KOPT-K1 (cell line): ENCODE measurements around the gene DAB1.

Experiments used
- H3K27ac ChIP-seq: fragments of 200-600 bp; sonication (generic); 2 replicates; pipeline ENCODE4 v1.5.1; 2016; ENCODE audit warnings: antibody characterized with exemption, mild to moderate bottlenecking, low read depth, low read length; ENCODE audit not compliant: poor library complexity, severe bottlenecking
- H3K36me3 ChIP-seq: fragments of 200-600 bp; sonication (generic); 2 replicates; pipeline ENCODE4 v1.5.1; 2017; ENCODE audit warnings: antibody characterized with exemption, mild to moderate bottlenecking, low read length, moderate library complexity; ENCODE audit not compliant: insufficient read depth
- H3K9me3 ChIP-seq: fragments of 200-600 bp; sonication (generic); 2 replicates; pipeline ENCODE4 v1.5.1; 2017; ENCODE audit warnings: antibody characterized with exemption, low read length, mild to moderate bottlenecking; ENCODE audit not compliant: insufficient read depth, poor library complexity, severe bottlenecking

Gene DAB1

DNA sequence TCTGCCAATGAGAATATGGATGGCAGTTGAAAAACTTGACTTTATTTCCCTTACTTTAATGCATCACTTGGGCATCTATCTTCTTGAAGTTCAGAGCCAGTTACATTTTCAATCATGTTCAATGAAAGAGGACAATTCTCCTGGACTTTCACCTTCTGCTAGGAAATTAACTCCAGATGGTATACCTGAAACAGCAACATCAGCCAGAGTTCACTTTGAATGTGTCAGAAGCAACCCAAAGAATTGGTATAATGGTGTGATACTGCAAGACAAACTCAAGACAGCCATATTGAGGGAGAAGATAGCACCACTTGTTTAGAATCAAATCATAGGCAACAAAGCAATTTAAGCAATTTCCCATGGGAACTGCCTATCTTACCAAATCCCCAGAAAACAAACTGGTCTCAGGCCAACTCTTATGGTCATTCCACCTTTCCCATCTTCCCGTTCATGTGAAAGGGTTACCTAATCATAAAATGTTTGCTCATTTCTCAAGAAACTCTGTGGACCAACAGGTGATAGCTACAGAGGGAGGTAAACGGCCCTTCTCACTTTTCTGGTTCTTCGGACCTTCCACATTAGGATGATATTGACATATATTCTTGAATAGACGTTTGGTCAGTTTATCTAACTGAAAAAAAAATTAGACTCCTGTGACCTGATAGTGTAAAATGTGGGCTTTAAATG is 428.3 kb downstream of the DAB1 start:
- Histone ChIP-seq H3K9me3 (no peaks in the 10 kb centered on the region), H3K36me3 (no peaks in the 10 kb centered on the region), H3K27ac (no peak overlapping the region)

DNA sequence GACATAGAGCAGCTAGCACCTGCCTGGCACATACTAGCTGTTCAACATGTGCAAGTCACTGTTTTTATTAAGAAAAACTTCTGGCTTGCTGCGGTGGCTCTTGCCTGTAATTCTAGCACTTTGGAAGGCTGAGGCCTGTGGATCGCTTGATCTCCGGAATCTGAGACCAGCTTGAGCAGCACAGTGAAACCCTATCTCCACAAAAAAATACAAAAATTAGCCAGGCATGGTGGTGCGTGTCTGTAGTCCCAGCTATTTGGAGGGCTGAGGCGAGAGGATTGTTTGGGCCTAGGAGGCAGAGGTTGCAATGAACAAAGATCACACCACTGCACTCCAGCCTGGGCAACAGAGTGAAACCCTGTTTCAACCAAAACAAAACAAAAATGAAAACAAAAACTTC is 430.4 kb downstream of the DAB1 start:
- H3K9me3 ChIP-seq: no peaks in the 10 kb centered on the region
- no peaks in the 10 kb centered on the region for H3K36me3 ChIP-seq
- no peak overlapping the region for H3K27ac ChIP-seq

DNA sequence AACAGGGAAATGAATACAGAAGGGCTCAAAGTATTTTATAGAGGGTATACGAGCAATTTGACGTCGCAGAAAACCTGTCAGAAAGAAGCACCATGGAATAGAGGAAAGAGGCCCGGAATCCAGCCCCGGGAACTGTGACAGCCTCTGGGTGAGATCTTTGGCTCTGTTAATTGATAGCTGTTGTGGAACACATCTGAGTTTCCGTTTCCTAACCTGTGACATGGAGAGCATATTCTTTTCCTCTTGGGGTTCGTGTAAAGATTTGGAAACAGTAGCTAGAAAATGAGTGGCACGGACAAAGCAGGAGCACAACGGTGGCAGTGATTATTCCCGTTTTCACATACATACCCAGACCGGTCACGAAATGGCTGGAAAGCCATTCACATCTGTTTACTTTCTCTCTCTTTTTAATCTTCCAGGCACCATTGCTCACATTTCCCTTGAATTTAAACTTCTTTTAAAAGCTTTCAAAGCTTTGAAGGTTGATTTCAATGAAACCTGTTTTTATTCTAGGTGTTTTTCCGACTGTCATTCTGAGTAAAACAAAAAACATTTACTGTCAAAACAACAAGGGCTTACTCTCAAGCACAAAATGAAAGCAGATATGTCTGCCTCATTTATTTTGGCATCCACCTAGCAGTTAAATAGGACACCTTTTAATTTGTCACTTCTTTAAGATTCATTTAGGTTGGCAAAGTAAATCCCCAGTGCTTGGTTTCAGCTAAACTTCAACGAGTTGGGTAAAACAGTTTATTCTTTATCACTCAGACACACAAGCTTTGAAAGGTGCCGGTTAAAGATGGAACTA is 431.3 kb downstream of the DAB1 start:
- Histone ChIP-seq H3K27ac (no peak overlapping the region), H3K9me3 (no peaks in the 10 kb centered on the region), H3K36me3 (no peaks in the 10 kb centered on the region)

DNA sequence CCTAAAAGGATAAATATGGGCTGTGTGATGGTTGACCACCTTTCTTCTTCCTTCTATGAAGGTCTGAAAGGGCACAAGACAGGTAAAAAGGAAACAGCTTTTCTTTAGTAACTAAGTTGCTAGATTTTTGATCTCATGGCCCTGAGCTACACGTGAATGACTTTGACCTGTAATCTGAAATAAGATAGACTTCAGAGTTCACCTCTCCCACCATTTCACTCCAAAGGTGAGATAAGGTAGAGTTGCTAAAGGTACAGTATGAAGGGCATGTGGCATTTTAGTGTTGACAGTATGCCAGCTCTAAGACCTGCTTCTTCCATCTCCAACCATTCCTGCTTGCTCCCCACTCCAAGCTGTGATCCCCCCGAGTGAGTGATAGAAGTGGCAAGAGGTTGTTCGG is 432.3 kb downstream of the DAB1 start:
- no peaks in the 10 kb centered on the region for H3K36me3 ChIP-seq
- no peaks in the 10 kb centered on the region for H3K9me3 ChIP-seq
- H3K27ac ChIP-seq: no peak overlapping the region

DNA sequence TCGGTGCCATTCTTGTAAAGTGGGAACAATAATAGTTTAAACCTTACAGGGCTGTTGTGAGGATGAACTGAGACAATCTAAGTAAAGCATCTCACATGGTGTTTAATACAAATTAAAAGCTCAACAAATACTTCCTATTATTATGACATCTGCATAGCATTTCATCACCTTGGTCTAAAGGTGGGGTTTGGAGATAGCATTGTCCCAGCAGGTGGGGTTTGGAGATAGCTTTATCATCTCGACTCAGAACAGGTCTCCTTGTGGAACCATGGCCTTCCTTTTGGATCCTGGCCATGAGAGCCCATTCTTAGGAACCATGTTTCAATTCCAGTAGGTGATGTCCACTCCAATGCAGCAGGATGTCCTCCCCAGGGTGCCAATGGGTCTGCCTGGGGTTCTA is 437.5 kb downstream of the DAB1 start:
- Histone ChIP-seq H3K36me3 (no peaks in the 10 kb centered on the region), H3K9me3 (no peaks in the 10 kb centered on the region), H3K27ac (no peak overlapping the region)

DNA sequence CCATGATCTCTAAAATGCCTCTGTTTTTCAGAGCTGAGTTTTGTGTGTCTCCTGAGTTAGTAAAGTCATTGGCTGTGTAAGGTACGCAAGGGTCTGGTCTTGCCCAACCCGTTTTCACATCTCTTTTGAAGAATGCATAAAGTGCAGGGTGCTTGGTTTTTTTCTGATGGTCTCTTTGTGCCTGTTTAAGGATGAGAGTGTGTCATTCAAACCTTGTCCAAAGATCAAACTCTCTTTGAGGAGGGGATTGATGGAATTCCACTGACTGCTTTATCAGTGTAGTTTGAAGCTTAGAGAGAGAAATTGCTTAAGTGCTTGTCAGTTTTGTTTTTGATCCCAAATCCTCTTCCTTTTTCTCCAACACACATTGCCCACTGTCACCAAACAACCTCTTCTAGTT is 438.0 kb downstream of the DAB1 start:
- no peaks in the 10 kb centered on the region for H3K36me3 ChIP-seq
- no peaks in the 10 kb centered on the region for H3K9me3 ChIP-seq
- no peak overlapping the region for H3K27ac ChIP-seq

DNA sequence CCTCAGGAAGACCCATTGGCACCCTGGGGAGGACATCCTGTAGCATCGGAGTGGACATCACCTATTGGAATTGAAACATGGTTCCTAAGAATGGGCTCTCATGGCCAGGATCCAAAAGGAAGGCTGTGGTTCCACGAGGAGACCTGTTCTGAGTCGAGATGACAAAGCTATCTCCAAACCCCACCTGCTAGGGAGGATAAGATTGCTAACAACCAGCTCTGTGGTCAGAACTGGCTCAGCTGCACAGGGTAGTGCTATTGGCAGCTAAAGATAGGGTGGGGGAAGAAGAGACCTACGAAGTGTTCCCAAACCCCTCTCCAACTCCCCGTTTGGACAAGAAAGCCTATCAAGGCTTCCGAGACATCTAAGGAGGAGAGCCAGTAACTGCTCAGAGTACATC is 440.4 kb downstream of the DAB1 start:
- Histone ChIP-seq H3K36me3 (no peaks in the 10 kb centered on the region), H3K27ac (no peak overlapping the region), H3K9me3 (peaks cover 6% of the 10 kb centered on the region)

DNA sequence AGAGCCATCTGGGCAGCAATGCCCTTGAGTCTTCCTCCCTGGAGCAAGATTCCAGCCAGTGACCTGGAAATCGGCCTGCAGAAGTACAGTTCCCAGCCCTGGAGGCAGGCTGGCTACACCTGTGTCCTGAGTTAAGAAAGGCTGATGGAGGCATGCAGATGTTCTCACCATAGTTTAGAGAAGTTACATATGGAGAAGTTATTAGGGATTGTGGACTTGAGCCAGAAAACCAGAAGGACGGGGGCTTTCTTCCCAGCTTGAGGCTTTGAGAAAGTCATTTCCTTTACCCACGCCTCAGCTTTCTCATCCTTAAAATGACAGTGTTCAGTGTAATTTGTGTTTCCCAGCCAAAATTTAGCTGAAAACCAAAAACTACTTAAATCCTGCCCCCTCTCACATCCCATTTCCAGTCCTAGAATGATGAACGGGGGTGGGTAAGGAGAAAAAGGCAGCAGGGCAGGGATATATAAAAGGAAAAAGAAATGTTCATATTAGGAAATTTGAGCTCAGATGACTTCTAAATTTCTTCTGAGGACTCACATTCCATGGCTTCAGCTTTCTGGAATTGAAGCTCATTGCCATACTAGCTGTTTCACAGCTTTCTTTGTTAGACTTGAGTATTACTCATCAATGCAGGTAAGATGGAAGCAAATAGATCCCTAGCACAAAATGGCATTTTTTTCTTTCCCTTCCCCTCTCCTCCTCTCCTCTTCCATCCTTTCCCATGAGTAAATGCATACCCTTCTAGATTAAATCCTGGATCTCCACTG is 443.7 kb downstream of the DAB1 start:
- H3K9me3 ChIP-seq: peaks cover 6% of the 10 kb centered on the region
- no peak overlapping the region for H3K27ac ChIP-seq
- no peaks in the 10 kb centered on the region for H3K36me3 ChIP-seq

DNA sequence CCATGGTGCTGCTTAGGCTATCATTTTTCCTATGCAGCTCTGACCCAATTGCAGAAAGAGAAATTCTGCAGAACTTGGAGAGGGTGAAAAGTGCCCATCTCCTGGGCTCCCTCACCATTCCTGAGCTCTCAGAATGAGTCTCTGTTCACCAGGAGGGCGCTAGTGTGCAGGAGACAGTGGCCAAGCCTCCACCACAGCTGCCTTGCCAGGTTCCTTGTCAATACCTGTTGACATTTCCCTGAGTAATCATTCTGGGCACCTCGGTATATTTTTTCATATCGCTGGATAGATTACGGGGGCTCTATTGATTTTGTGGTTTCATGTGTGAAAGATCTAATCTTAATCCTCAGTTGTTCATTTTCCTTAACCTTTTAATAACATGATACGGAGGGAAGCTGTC is 445.0 kb downstream of the DAB1 start:
- Histone ChIP-seq H3K27ac (no peak overlapping the region), H3K9me3 (peaks cover 6% of the 10 kb centered on the region), H3K36me3 (no peaks in the 10 kb centered on the region)

DNA sequence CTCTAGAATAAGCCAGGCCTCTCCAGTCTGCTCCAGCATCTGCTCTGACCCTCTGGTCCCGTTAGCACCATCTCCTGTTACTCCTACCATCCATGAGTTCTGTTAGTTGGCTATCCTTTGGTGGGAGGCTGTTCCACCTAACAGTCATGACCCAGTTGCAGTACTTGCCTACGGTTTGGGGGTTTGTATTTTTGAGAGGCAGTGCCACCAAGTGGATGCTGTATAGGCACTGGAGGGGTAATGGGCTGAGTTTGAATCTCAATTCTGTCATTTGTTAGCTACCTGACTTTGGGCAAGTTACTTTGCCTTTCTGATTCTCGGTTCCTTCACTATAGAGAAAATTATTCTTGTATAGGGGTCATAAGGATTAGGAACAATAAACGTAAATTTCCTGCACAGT is 445.9 kb downstream of the DAB1 start:
- no peaks in the 10 kb centered on the region for H3K36me3 ChIP-seq
- peaks cover 6% of the 10 kb centered on the region for H3K9me3 ChIP-seq
- H3K27ac ChIP-seq: no peak overlapping the region

DNA sequence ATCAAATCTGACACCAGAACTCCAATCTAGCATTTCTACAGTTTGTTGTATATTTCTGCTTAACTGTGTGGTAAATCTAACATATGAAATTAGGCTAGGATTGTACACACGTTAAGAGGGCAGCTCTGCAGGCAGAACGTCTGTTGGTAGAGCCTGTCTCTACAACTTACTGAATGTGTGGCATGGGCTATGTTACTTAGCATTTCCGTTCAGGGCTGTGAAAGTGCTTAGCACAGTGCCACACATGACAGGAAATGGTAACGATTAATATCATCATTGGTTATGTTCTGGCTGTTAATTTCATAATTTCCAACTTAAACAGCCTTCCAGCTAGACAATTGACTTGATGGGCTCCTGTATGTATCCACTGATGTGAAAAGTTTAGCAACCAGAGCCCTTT is 448.4 kb downstream of the DAB1 start:
- Histone ChIP-seq H3K27ac (no peak overlapping the region), H3K36me3 (no peaks in the 10 kb centered on the region), H3K9me3 (peaks cover 6% of the 10 kb centered on the region)

DNA sequence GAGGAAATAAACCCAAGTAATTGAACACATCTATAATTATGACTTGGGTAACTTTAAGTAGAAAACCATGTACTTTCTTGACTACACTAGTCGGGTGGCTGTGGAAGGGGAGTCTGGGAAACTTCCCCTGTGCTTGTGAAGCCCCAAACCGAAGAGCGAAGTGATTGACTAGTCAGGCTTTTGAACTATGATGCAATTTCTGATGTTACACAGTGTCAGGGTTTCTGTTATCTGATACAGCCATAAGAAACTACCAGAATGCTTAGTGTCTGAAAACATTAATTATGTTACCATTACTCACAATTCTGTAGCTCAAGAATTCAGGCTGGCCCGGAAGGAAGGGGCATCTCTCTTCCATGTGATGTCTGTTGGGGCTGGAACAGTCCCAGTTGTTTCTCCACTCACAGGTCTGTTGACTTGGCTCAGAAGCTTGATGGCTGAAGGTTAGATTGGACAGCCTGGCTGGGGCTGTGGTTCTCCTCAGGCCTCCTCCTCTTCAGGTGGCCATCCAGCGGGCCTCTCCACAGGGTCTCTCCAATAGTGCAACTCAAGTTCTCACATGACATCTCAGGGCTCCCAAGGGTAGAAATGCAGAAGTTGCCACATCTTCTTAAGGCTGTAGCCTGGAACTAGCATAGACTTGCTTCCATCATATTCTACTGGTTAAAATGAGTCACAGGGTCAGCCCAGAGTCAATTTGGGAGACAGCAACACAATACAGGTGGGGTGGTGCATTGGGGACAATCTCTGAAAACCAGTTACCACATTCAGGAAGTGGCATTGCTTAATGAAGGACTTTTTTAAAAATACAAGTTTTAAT is 449.7 kb downstream of the DAB1 start:
- Histone ChIP-seq H3K36me3 (no peaks in the 10 kb centered on the region), H3K9me3 (peaks cover 6% of the 10 kb centered on the region), H3K27ac (no peak overlapping the region)

DNA sequence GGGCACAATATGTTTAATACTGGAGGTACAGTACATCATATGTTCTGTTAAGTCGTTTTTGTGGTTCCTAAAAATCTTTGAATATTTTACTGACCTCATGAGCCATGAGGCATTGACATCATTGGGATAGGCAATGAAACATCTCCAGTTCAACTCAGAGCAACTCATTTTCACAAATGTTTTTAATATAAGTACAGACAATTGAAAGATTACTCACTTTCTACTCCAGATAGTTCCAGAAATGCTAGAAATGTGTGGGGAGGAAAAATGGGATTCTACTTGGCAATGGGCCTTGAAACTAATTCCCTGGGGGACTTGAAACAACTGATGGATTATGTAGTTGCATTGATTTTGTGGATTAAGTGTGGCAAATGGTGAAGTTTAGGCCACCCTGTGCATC is 450.9 kb downstream of the DAB1 start:
- no peaks in the 10 kb centered on the region for H3K9me3 ChIP-seq
- H3K27ac ChIP-seq: no peak overlapping the region
- H3K36me3 ChIP-seq: no peaks in the 10 kb centered on the region

DNA sequence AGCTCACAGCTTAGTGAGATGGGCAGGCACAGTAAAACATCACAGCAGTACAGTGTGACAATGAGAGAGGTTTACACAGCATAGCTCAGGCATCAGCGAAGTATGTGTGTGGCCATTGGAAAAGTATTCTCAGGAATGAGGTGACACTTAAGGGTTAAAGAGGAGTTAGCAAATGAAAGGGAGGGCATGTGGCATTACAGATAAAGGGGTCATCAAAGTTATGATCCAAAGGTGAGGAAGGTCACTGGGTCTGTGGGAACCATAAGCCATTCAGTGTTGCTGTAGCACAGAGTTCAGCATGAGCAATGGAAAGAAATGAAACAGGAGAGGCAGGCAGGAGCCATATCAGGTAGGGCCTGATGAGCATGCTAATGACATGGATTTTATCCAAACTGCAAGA is 453.6 kb downstream of the DAB1 start:
- Histone ChIP-seq H3K36me3 (no peaks in the 10 kb centered on the region), H3K27ac (no peak overlapping the region), H3K9me3 (no peaks in the 10 kb centered on the region)
